ENCODE data around the gene STX5.

STX5 gene

DNA sequence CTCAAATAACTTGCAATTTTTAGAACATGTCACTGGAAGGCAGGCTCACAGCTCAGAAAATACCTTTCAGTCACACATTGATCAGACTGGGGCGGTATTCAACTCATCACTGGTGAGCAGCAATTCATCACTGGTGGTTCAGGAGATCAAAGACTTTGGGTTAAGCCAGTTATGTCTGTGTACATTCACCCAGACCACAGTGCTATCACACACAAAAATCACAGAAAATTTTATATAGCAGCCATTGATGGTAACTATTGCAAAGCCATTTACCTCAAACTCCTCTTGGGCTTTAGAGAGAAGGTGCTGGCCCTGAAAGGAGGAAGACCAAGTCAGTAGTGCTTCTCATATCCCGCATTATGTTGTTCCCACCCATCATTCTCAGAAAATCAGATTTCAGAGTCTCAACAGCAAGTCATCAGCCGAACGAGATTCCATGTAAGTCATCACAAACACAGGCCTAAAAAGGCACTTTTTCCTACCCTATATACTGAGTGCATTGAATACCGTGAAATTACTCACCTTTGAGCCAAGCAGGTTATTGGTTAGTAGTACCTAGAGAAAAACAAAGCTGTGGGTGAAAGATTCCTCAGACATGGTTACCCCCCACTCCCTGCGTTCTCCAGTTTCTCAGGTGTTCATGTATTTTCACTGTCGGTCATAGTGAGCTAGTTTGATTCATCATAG lies 21.6 kb upstream of the STX5 start:
- TF ChIP-seq, protein P1, sequence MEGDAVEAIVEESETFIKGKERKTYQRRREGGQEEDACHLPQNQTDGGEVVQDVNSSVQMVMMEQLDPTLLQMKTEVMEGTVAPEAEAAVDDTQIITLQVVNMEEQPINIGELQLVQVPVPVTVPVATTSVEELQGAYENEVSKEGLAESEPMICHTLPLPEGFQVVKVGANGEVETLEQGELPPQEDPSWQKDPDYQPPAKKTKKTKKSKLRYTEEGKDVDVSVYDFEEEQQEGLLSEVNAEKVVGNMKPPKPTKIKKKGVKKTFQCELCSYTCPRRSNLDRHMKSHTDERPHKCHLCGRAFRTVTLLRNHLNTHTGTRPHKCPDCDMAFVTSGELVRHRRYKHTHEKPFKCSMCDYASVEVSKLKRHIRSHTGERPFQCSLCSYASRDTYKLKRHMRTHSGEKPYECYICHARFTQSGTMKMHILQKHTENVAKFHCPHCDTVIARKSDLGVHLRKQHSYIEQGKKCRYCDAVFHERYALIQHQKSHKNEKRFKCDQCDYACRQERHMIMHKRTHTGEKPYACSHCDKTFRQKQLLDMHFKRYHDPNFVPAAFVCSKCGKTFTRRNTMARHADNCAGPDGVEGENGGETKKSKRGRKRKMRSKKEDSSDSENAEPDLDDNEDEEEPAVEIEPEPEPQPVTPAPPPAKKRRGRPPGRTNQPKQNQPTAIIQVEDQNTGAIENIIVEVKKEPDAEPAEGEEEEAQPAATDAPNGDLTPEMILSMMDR (IDR thresholded peaks at IDR 0.05; ENCODE audit: low read depth, low read length, missing control alignments): no peak
- DNase-seq (ENCODE audit: extremely low read depth, low read depth): no peak
- H3K4me3 ChIP-seq (replicated peaks; ENCODE audit: low read depth, low read length): peak overlapping the region; percentile 98

DNA sequence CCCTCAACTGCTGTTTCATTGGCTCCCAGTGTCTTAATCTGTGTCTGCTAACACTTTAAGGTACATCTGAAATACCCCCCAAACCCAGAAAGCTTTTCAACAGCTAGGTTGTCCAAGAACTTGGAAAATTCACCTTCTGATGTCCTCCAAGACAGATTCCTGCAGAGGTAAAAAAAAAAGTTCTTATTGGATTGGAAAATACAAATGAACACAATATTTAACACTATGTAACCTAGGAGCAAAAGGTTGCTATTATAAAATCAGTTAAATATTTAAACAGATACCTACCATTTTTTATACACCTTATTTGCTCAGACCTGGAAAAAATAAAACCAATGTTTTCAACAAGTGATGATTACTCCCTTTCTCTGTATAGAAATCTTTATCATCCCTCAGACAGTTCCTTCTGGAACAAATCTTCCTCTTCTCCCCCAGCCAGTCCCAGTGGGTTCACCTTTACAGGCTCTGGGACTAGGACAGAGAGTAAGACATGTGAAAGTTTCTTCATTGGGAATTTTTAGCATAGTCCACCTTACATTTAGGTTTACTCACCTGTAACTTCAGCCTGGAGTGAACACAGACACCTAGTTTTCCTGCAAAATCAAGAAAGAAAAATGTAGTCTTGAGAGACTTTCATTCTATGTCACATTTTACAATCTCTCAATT lies 20.8 kb upstream of the STX5 start:
- peak overlapping the region; percentile 98 for H3K4me3 ChIP-seq (replicated peaks; ENCODE audit: low read depth, low read length)
- TF ChIP-seq, protein P1 (IDR thresholded peaks at IDR 0.05; ENCODE audit: low read depth, low read length, missing control alignments): no peak
- DNase-seq (ENCODE audit: extremely low read depth, low read depth): no peak

DNA sequence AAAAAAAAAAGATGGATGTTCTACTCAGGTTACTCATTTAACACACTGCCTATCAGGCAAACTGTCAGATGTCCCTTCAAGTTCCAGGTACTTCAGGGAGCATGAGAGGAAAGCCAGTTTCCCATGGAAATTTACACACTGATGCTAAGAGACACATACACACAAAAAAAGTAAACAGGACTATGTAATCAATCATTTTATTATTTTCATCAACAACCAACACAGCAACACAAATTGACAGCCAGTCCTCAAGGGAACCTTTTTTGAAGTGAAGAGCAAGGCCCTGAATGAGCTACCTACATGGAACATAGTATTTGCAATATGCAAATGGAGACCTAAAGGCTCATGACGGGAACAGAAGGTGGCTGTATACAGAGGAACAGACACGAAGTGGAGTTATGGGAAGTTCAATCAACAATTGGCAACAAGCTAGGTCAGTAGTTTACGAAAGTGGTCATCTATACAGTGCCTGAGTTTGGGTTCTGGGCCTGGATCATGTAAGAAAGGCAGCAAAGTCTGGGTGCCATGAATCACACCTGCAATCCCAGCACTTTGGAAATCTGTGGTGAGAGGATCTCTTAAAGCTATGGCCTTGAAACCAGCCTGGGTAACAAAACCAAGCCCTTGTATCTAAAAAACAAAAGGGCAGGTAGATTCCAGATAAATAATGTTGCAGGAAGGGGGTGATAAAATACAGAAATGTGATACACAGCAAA lies 20.1 kb upstream of the STX5 start:
- no peak for DNase-seq (ENCODE audit: extremely low read depth, low read depth)
- TF ChIP-seq, protein P1 (IDR thresholded peaks at IDR 0.05; ENCODE audit: low read depth, low read length, missing control alignments): no peak
- H3K4me3 ChIP-seq (replicated peaks; ENCODE audit: low read depth, low read length): peak overlapping the region; percentile 98

DNA sequence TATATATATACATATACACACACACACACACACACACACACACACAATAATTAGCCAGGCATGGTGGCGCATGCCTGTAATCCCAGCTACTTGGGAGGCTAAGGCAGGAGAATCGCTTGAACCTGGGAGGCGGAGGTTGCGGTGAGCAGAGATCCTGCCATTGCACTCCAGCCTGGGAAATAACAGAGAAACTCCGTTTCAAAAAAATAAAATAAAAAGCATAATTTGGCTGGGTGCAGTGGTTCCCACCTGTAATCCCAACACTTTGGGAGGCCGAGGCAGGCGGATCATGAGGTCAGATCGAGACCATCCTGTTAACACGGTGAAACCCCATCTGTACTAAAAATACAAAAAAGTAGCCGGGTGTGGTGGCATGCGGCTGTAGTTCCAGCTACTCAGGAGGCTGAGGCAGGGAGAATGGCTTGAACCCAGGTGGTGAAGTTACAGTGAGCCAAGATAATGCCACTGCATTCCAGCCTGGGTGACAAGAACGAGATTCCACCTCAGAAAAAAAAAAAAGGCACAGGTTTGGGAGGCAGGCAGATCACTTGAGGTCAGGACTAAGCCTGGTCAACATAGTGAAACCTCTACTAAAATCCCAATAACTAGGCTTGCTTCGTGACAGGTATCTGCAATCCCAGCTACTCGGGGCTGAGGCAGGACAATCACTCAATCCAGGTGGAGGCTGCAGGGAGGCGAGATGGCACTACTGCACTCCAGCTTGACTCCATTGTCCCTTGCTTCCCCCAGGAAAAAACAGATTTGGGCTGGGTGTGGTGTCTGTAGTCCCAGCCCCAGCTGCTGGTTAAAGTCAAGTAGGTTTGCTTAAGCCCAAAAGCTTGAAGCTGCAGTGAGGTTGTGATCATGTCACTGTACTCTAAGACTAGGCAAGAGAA lies 19.3 kb upstream of the STX5 start:
- DNase-seq (ENCODE audit: extremely low read depth, low read depth): no peak
- H3K4me3 ChIP-seq (replicated peaks; ENCODE audit: low read depth, low read length): no peak overlapping the region
- TF ChIP-seq, protein P1 (IDR thresholded peaks at IDR 0.05; ENCODE audit: low read depth, low read length, missing control alignments): no peak

DNA sequence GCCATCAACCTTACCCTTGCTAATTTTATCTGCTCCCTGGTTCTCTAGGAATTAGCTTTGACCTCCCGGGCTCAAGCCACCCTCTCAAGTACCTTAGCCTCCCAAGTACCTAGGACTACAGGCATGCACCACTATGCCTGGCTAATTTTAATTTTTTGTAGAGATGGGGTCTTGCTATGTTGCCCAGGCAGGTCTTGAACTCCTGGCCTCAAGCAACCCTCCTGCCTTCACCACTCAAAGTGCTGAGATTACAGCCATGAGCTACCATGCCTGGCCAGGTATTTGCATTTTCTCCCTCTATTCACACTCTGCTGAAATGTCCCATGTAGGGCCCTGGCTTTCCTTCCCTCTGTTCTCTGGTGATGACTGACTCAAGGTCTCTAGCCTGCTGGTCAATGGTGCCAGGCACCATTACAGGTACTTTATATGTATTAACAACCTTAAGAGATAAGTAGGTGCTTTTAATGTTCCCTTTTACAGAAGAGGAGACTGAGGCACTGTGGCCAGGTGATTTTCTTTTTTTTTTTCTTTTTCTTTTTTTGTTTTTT lies 16.0 kb upstream of the STX5 start:
- no peak for DNase-seq (ENCODE audit: extremely low read depth, low read depth)
- no peak overlapping the region for H3K4me3 ChIP-seq (replicated peaks; ENCODE audit: low read depth, low read length)
- TF ChIP-seq, protein P1 (IDR thresholded peaks at IDR 0.05; ENCODE audit: low read depth, low read length, missing control alignments): no peak

GRCh38 chr11:62846177-62846576 lies 14.3 kb upstream of the STX5 start:
- no peak overlapping the region for H3K4me3 ChIP-seq (replicated peaks; ENCODE audit: low read depth, low read length)
- TF ChIP-seq, protein P1 (IDR thresholded peaks at IDR 0.05; ENCODE audit: low read depth, low read length, missing control alignments): no peak
- no peak for DNase-seq (ENCODE audit: extremely low read depth, low read depth)

Measured in HFF-Myc (cell line).